ENCODE results near the gene CACNA1H. TPM values are rescaled to one million over a fixed set of nuclear protein-coding genes. Genes with fewer than 3 reads are reported as not detected.

CACNA1H gene
- total RNA-seq, 1 experiment from 2014 or later: 24.3 TPM

GRCh38 chr16:1194665-1195392, 41.9 kb downstream of the CACNA1H start:
- Histone ChIP-seq H2AFZ (ENCODE audit: low read depth, low read length, poor library complexity, severe bottlenecking) (no peak overlapping the region), H3K9me3 (ENCODE audit: control insufficient read depth in 1 of 2, insufficient read depth in 1 of 2, low read depth in 1 of 2, low read length in 2 of 2) (no peaks in the 10 kb centered on the region), H3K4me1 (ENCODE audit: control insufficient read depth in 1 of 2, insufficient read depth in 2 of 2, low read length in 2 of 2) (peaks cover 22 to 49% of the 10 kb centered on the region in 2 experiments), H3K4me3 (replicated peaks in 1 of 2; ENCODE audit: low read depth in 1 of 2, low read length in 2 of 2) (peak overlapping the region; percentile 26 to 58), H4K20me1 (ENCODE audit: insufficient read depth) (no peaks in the 10 kb centered on the region), H3K27me3 (ENCODE audit: insufficient read depth, low read length) (no peaks in the 10 kb centered on the region), H3K36me3 (ENCODE audit: control insufficient read depth in 1 of 2, insufficient read depth in 2 of 2, low read length in 2 of 2) (no peaks in the 10 kb centered on the region), H3K9ac (ENCODE audit: low read length) (peak overlapping the region; percentile 67), H3K9me2 (ENCODE audit: insufficient read depth) (no peaks in the 10 kb centered on the region), H3K27ac (ENCODE audit: low read depth, low read length) (peak overlapping the region; percentile 72; the same call in 1 of the 2 replicates), H3K4me2 (ENCODE audit: low read length) (peak overlapping the region; percentile 78), H3K79me2 (ENCODE audit: insufficient read depth, low read length) (no peaks in the 10 kb centered on the region)
- intact Hi-C loops (cut with micrococcal nuclease): loop anchor here (1.0 to 5.0 kb wide), 3 partner anchors 43 to 138 kb away; partner anchors contain the start of gene CACNA1H
- DNase-seq (ENCODE audit: low read depth, low spot score) (no peak), ATAC-seq (peak; percentile 48)
- TF ChIP-seq FOSL1 (IDR thresholded peaks at IDR 0.05; ENCODE audit: low read depth): no peak
- no peak for TF ChIP-seq SP1 (IDR thresholded peaks at IDR 0.05; ENCODE audit: low read depth)
- TF ChIP-seq EGR1 (IDR thresholded peaks at IDR 0.05; ENCODE audit: low read depth): no peak
- no peak for TF ChIP-seq YY1 (IDR thresholded peaks at IDR 0.05; ENCODE audit: extremely low read depth, insufficient replicate concordance, low read depth, low read length)
- TF ChIP-seq RAD21 (IDR thresholded peaks at IDR 0.05; ENCODE audit: low read depth): peak; percentile 91
- TF ChIP-seq, protein P1, sequence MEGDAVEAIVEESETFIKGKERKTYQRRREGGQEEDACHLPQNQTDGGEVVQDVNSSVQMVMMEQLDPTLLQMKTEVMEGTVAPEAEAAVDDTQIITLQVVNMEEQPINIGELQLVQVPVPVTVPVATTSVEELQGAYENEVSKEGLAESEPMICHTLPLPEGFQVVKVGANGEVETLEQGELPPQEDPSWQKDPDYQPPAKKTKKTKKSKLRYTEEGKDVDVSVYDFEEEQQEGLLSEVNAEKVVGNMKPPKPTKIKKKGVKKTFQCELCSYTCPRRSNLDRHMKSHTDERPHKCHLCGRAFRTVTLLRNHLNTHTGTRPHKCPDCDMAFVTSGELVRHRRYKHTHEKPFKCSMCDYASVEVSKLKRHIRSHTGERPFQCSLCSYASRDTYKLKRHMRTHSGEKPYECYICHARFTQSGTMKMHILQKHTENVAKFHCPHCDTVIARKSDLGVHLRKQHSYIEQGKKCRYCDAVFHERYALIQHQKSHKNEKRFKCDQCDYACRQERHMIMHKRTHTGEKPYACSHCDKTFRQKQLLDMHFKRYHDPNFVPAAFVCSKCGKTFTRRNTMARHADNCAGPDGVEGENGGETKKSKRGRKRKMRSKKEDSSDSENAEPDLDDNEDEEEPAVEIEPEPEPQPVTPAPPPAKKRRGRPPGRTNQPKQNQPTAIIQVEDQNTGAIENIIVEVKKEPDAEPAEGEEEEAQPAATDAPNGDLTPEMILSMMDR (IDR thresholded peaks at IDR 0.05 in 2 of 3, conservative IDR thresholded peaks at IDR 0.05 in 1 of 3; ENCODE audit: borderline replicate concordance in 1 of 3, insufficient read depth in 1 of 3, low read depth in 2 of 3, low read length in 2 of 3): peak; percentile 74 to 86 (median 84); a peak in 5 of 6 replicates
- TF ChIP-seq SRF (IDR thresholded peaks at IDR 0.05; ENCODE audit: low read depth): no peak
- TF ChIP-seq, protein P2, sequence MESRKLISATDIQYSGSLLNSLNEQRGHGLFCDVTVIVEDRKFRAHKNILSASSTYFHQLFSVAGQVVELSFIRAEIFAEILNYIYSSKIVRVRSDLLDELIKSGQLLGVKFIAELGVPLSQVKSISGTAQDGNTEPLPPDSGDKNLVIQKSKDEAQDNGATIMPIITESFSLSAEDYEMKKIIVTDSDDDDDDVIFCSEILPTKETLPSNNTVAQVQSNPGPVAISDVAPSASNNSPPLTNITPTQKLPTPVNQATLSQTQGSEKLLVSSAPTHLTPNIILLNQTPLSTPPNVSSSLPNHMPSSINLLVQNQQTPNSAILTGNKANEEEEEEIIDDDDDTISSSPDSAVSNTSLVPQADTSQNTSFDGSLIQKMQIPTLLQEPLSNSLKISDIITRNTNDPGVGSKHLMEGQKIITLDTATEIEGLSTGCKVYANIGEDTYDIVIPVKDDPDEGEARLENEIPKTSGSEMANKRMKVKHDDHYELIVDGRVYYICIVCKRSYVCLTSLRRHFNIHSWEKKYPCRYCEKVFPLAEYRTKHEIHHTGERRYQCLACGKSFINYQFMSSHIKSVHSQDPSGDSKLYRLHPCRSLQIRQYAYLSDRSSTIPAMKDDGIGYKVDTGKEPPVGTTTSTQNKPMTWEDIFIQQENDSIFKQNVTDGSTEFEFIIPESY (IDR thresholded peaks at IDR 0.05; ENCODE audit: extremely low read depth, insufficient replicate concordance, low read length): no peak
- no peak for TF ChIP-seq CBX3 (IDR thresholded peaks at IDR 0.05; ENCODE audit: low read depth)
- TF ChIP-seq ZFX (IDR thresholded peaks at IDR 0.05): peak; percentile 3; the same call in 1 of the 2 replicates
- TF ChIP-seq JUND (IDR thresholded peaks at IDR 0.05): no peak
- TF ChIP-seq ELF1 (IDR thresholded peaks at IDR 0.05; ENCODE audit: borderline replicate concordance, low read depth): no peak
- no peak for TF ChIP-seq POLR2AphosphoS5 (IDR thresholded peaks at IDR 0.05; ENCODE audit: low read depth, low read length)
- TF ChIP-seq ZNF274 (IDR thresholded peaks at IDR 0.05; ENCODE audit: low read depth, low read length): no peak
- no peak for TF ChIP-seq CEBPB (IDR thresholded peaks at IDR 0.05; ENCODE audit: low read depth)
- POLR2A ChIA-PET: no interaction called here
- RAD21 ChIA-PET (ENCODE audit: low non-redundant PET in 1 of 2, low total read pairs in 2 of 2, uncharacterized antibody in 2 of 2, unreplicated experiment in 2 of 2): interaction anchor here in 1 of 2 experiments (0.9 kb wide), 1 partner anchor 137 kb away, joined by 3 read pairs; no protein-coding TSS in a partner anchor
- no TSS peak for BruUV-seq (replicated peaks)
- CTCF ChIA-PET: interaction anchor here (1.1 to 1.4 kb wide), 3 partner anchors 44 to 138 kb away, joined by 3 read pairs; no protein-coding TSS in a partner anchor
